WERI-Rb-1 (cell line): ENCODE data around the gene NTRK1.

ENCODE experiments used
- DNase-seq: peaks from one replicate; pipeline ENCODE4 v3.0.0-alpha.2; 2020
- H3K27ac ChIP-seq: fragments of 250-450 bp; sonication (Bioruptor Pico); 2 replicates; pipeline ENCODE4 v1.5.1; 2020; ENCODE audit warnings: mild to moderate bottlenecking, moderate library complexity
- H3K27me3 ChIP-seq: fragments of 250-450 bp; sonication (Bioruptor Pico); 2 replicates; pipeline ENCODE4 v1.5.1; 2021; ENCODE audit warnings: mild to moderate bottlenecking, low read depth, moderate library complexity; ENCODE audit not compliant: insufficient read depth, severe bottlenecking
- H3K36me3 ChIP-seq: fragments of 250-450 bp; sonication (Bioruptor Pico); 2 replicates; pipeline ENCODE4 v1.5.1; 2020; ENCODE audit warnings: mild to moderate bottlenecking, moderate library complexity
- H3K4me3 ChIP-seq: 2 replicates; pipeline ENCODE4 v1.5.1; 2011; ENCODE audit warnings: low read depth, mild to moderate bottlenecking, control low read depth, low read length
- H3K9me3 ChIP-seq: fragments of 250-450 bp; sonication (Bioruptor Pico); 2 replicates; pipeline ENCODE4 v1.5.1; 2021; ENCODE audit warnings: mild to moderate bottlenecking, moderate library complexity; ENCODE audit not compliant: severe bottlenecking
- CTCF ChIP-seq: IDR thresholded peaks from 2 replicates; pipeline ENCODE4 v1.5.1; 2011; ENCODE audit warnings: low read depth, mild to moderate bottlenecking, control low read depth, inconsistent platforms, low read length

The NTRK1 gene

GRCh38 chr1:156847591-156848460 is 12.8 kb upstream of the NTRK1 start:
- no peak for TF ChIP-seq CTCF
- H3K4me3 ChIP-seq, result no peak overlapping the region
- no peaks in the 10 kb centered on the region for H3K27me3 ChIP-seq
- no peaks in the 10 kb centered on the region for H3K9me3 ChIP-seq
- H3K36me3 ChIP-seq, result no peaks in the 10 kb centered on the region
- no peak for DNase-seq
- H3K27ac ChIP-seq, result no peak overlapping the region

GRCh38 chr1:156848461-156849150 is 12.1 kb upstream of the NTRK1 start:
- H3K27ac ChIP-seq, result no peak overlapping the region
- no peak overlapping the region for H3K4me3 ChIP-seq
- DNase-seq, result no peak
- no peaks in the 10 kb centered on the region for H3K36me3 ChIP-seq
- no peaks in the 10 kb centered on the region for H3K27me3 ChIP-seq
- no peaks in the 10 kb centered on the region for H3K9me3 ChIP-seq
- no peak for TF ChIP-seq CTCF

GRCh38 chr1:156849151-156849496 is 11.5 kb upstream of the NTRK1 start:
- H3K9me3 ChIP-seq, result no peaks in the 10 kb centered on the region
- H3K27me3 ChIP-seq, result no peaks in the 10 kb centered on the region
- no peak overlapping the region for H3K4me3 ChIP-seq
- no peak for TF ChIP-seq CTCF
- DNase-seq, result no peak
- no peak overlapping the region for H3K27ac ChIP-seq
- H3K36me3 ChIP-seq, result no peaks in the 10 kb centered on the region

- H3K36me3 ChIP-seq, result no peaks in the 10 kb centered on the region
- no peak overlapping the region for H3K4me3 ChIP-seq
- no peak overlapping the region for H3K27ac ChIP-seq
- no peak for DNase-seq
- TF ChIP-seq CTCF, result no peak
- H3K9me3 ChIP-seq, result no peaks in the 10 kb centered on the region
- H3K27me3 ChIP-seq, result no peaks in the 10 kb centered on the region
Measured at GRCh38 chr1:156851779-156852417, 8.8 kb upstream of the NTRK1 start.

GRCh38 chr1:156852418-156852874 is 8.2 kb upstream of the NTRK1 start:
- no peaks in the 10 kb centered on the region for H3K9me3 ChIP-seq
- H3K27me3 ChIP-seq, result no peaks in the 10 kb centered on the region
- H3K4me3 ChIP-seq, result no peak overlapping the region
- H3K36me3 ChIP-seq, result no peaks in the 10 kb centered on the region
- no peak overlapping the region for H3K27ac ChIP-seq
- DNase-seq, result peak; percentile 47
- TF ChIP-seq CTCF, result no peak
